K562 (cell line): ENCODE measurements around the gene TTC39A. TPM values are rescaled to one million over a fixed set of nuclear protein-coding genes. Genes with fewer than 3 reads are reported as not detected.
A peak's percentile ranks its signal among the peaks of the same experiment; 100 is the strongest.

Experiments used
- ARID1B ChIP-seq: fragments of 450-650 bp; IDR thresholded peaks from 2 replicates; pipeline ENCODE4 v1.6.1; 2016; ENCODE audit warnings: antibody characterized with exemption, mild to moderate bottlenecking, inconsistent platforms
- ATF1 ChIP-seq, 2 experiments: fragments of 450-650 bp in 1 of 2; IDR thresholded peaks; 2 replicates each; pipeline ENCODE4 v1.6.1; 2016; ENCODE audit warnings: missing compliant biosample characterization in 1 of 2, missing genetic modification characterization in 1 of 2
- BRF1 ChIP-seq: IDR thresholded peaks from 3 replicates; pipeline ENCODE4 v1.6.1; 2011; ENCODE audit warnings: borderline replicate concordance, mild to moderate bottlenecking; ENCODE audit not compliant: insufficient read length; ENCODE audit errors: extremely low read depth
- CBFB ChIP-seq: sonication (generic); formaldehyde crosslinking; IDR thresholded peaks from 2 replicates; pipeline ENCODE4 v1.4.0; 2020; ENCODE audit warnings: mild to moderate bottlenecking, missing genetic modification reagents
- DIDO1 ChIP-seq: fragments of 450-650 bp; IDR thresholded peaks from 2 replicates; pipeline ENCODE4 v1.6.1; 2016; ENCODE audit warnings: low read depth, missing biosample characterization, missing genetic modification characterization
- EP300 ChIP-seq: IDR thresholded peaks from 2 replicates; pipeline ENCODE4 v1.6.1; 2012; ENCODE audit warnings: low read length, improper control_type of control experiment
- ETV1 ChIP-seq: fragments of 450-650 bp; conservative IDR thresholded peaks from 2 replicates; pipeline ENCODE4 v1.6.1; 2016; ENCODE audit warnings: missing genetic modification characterization, control low read depth, low read depth, missing compliant biosample characterization
- KLF1 ChIP-seq: fragments of 450-650 bp; IDR thresholded peaks from 2 replicates; pipeline ENCODE4 v1.6.1; 2016; ENCODE audit warnings: missing genetic modification characterization, missing compliant biosample characterization
- POLR2B ChIP-seq: fragments of 450-650 bp; IDR thresholded peaks from 2 replicates; pipeline ENCODE4 v1.6.1; 2018; ENCODE audit warnings: low read depth; ENCODE audit not compliant: partially characterized antibody
- PRMT5 ChIP-seq: sonication (generic); formaldehyde crosslinking; IDR thresholded peaks from 2 replicates; pipeline ENCODE4 v1.5.0; 2020; ENCODE audit warnings: missing genetic modification reagents
- SMAD1 ChIP-seq: fragments of 150-350 bp; IDR thresholded peaks from 2 replicates; pipeline ENCODE4 v1.6.1; 2014; ENCODE audit warnings: low read length, low read depth; ENCODE audit not compliant: partially characterized antibody
- SRF ChIP-seq, 2 experiments: fragments of 250-450, 450-650 bp in 1 of 2; sonication (Bioruptor Pico) in 1 of 2; sonication (generic) in 1 of 2; formaldehyde crosslinking; IDR thresholded peaks; 2 replicates each; pipeline versions ENCODE4 v1.5.0 to v1.5.1; 2020 to 2022; ENCODE audit warnings: mild to moderate bottlenecking in 1 of 2, missing genetic modification reagents in 1 of 2
- STAG1 ChIP-seq: sonication (generic); formaldehyde crosslinking; IDR thresholded peaks from 2 replicates; pipeline ENCODE4 v1.5.0; 2020; ENCODE audit warnings: missing genetic modification reagents, borderline replicate concordance
- ZFPM2 ChIP-seq: fragments of 250-450 bp; sonication (Bioruptor Pico); IDR thresholded peaks from 2 replicates; pipeline ENCODE4 v1.5.1; 2022; ENCODE audit warnings: mild to moderate bottlenecking
- ZNF121 ChIP-seq: sonication (generic); formaldehyde crosslinking; conservative IDR thresholded peaks from 2 replicates; pipeline ENCODE4 v1.8.0; 2022; ENCODE audit warnings: missing genetic modification reagents
- ZNF239 ChIP-seq: fragments of 250-450 bp; sonication (Bioruptor Pico); IDR thresholded peaks from 2 replicates; pipeline ENCODE4 v1.4.0; 2020; ENCODE audit warnings: mild to moderate bottlenecking
- ZNF24 ChIP-seq: fragments of 450-650 bp; IDR thresholded peaks from 2 replicates; pipeline ENCODE4 v1.6.1; 2016
- ZNF311 ChIP-seq: fragments of 250-450 bp; sonication (Bioruptor Pico); IDR thresholded peaks from 2 replicates; pipeline ENCODE4 v1.4.0; 2020; ENCODE audit warnings: mild to moderate bottlenecking, moderate library complexity
- ZNF324 ChIP-seq: fragments of 250-450 bp; sonication (Bioruptor Pico); IDR thresholded peaks from 2 replicates; pipeline ENCODE4 v1.4.0; 2020; ENCODE audit warnings: mild to moderate bottlenecking
- ZNF717 ChIP-seq: fragments of 250-450 bp; sonication (Bioruptor Pico); IDR thresholded peaks from 2 replicates; pipeline ENCODE4 v1.5.0; 2021
- ZNF830 ChIP-seq: fragments of 250-450 bp; sonication (Bioruptor Pico); IDR thresholded peaks from 2 replicates; pipeline ENCODE4 v1.5.0; 2021; ENCODE audit warnings: mild to moderate bottlenecking
- polyA plus RNA-seq, 8 experiments: library from polyadenylated mRNA; depleted of rRNA in 4 of 8; stranded (reverse) in 5 of 8; unstranded in 3 of 8; fragments of >200 nt; fragmentation: Nextera tagmentation in 2 of 8; fragmentation: Illumina TruSeq in 1 of 8; extraction: Ambion mirVana in 2 of 8; extraction: Trizol in 1 of 8; gene quantifications; 2 replicates each; pipeline versions ENCODE4 v1.2.1 to v1.2.3, GENCODE V29; 2011 to 2014; ENCODE audit warnings: inconsistent platforms in 1 of 8, missing spikeins in 1 of 8
- total RNA-seq, 7 experiments: library from RNA; depleted of rRNA in 6 of 7; stranded (reverse); fragments of >200 nt in 6 of 7; fragmentation: Illumina TruSeq in 2 of 7; extraction: Trizol in 2 of 7; gene quantifications; 2 replicates each; pipeline versions ENCODE4 v1.2.1 to v1.2.3, GENCODE V29; 2011 to 2021; ENCODE audit warnings: low replicate concordance in 1 of 7
- TF ChIP-seq, protein P1 (sequence below): fragments of 200-800 bp; sonication (Bioruptor generic); IDR thresholded peaks from 2 replicates; pipeline ENCODE4 v1.6.1; 2016; ENCODE audit warnings: missing genetic modification characterization, missing compliant biosample characterization
- TF ChIP-seq, protein P2 (sequence below): sonication (generic); formaldehyde crosslinking; IDR thresholded peaks from 2 replicates; pipeline ENCODE4 v1.8.0; 2022; ENCODE audit warnings: mild to moderate bottlenecking, missing genetic modification reagents

Gene TTC39A
- total and polyA plus RNA-seq, 9 of the 15 experiments (the other 6 are each of a cell fraction or from before 2014, with no cell fraction given), result 0.18 to 0.82 (median 0.35) TPM

DNA sequence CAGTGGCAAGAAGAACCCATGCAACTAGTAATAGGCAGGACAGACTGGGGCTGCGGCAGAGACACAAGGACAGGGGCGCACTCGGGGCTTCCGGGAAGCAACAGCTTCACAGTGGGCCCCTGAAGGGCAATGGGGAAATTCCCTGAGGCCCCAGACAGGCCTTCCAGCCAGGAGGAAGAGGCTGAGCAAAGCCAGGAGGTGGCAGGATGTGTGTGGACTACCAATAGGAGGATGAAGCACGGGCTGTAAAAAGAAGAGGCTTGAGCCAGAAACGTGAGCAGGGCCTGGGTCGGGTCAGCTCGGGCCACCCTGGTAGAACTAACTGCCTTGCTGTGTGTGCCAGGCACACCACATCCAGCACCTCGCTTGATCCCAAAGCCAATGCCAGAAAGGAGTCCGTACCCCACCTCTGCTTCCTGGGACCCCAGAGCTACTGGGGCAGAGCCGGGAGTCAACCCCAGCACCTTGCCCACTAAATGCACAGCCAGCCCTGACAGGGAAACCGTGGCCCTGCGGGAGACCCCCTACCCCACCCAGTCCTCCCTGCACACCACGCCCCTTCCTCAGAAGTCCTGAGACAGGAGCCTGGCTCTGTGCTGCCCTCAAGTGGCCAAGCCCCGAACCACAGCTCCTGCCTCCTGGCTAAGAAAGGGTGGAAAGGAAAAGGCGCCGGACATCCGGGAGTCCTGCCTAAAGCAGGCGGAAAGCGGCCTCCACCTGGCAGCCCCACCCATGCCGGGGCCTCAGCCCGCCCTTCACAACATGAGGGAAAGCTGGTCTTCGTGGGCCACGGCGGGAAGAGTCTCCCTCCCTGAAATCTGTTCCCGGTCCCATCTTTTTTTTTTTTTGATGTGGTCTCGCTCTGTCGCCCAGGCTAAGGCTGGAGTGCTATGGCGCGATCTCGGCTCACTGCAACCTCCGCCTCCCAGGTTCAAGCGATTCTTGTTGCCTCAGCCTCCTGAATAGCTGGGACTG is 33.7 kb downstream of the TTC39A start (continued):
- peak; percentile 90 for TF ChIP-seq ETV1 (tag)
- TF ChIP-seq DIDO1 (tag), result no peak
- TF ChIP-seq ZNF324 (CRISPR knock-in tag), result no peak
- no peak for TF ChIP-seq PRMT5 (CRISPR knock-in tag)
- TF ChIP-seq, protein P1, sequence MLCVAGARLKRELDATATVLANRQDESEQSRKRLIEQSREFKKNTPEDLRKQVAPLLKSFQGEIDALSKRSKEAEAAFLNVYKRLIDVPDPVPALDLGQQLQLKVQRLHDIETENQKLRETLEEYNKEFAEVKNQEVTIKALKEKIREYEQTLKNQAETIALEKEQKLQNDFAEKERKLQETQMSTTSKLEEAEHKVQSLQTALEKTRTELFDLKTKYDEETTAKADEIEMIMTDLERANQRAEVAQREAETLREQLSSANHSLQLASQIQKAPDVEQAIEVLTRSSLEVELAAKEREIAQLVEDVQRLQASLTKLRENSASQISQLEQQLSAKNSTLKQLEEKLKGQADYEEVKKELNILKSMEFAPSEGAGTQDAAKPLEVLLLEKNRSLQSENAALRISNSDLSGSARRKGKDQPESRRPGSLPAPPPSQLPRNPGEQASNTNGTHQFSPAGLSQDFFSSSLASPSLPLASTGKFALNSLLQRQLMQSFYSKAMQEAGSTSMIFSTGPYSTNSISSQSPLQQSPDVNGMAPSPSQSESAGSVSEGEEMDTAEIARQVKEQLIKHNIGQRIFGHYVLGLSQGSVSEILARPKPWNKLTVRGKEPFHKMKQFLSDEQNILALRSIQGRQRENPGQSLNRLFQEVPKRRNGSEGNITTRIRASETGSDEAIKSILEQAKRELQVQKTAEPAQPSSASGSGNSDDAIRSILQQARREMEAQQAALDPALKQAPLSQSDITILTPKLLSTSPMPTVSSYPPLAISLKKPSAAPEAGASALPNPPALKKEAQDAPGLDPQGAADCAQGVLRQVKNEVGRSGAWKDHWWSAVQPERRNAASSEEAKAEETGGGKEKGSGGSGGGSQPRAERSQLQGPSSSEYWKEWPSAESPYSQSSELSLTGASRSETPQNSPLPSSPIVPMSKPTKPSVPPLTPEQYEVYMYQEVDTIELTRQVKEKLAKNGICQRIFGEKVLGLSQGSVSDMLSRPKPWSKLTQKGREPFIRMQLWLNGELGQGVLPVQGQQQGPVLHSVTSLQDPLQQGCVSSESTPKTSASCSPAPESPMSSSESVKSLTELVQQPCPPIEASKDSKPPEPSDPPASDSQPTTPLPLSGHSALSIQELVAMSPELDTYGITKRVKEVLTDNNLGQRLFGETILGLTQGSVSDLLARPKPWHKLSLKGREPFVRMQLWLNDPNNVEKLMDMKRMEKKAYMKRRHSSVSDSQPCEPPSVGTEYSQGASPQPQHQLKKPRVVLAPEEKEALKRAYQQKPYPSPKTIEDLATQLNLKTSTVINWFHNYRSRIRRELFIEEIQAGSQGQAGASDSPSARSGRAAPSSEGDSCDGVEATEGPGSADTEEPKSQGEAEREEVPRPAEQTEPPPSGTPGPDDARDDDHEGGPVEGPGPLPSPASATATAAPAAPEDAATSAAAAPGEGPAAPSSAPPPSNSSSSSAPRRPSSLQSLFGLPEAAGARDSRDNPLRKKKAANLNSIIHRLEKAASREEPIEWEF (CRISPR knock-in tag), result no peak
- TF ChIP-seq, protein P2, sequence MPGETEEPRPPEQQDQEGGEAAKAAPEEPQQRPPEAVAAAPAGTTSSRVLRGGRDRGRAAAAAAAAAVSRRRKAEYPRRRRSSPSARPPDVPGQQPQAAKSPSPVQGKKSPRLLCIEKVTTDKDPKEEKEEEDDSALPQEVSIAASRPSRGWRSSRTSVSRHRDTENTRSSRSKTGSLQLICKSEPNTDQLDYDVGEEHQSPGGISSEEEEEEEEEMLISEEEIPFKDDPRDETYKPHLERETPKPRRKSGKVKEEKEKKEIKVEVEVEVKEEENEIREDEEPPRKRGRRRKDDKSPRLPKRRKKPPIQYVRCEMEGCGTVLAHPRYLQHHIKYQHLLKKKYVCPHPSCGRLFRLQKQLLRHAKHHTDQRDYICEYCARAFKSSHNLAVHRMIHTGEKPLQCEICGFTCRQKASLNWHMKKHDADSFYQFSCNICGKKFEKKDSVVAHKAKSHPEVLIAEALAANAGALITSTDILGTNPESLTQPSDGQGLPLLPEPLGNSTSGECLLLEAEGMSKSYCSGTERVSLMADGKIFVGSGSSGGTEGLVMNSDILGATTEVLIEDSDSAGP (CRISPR knock-in tag), result no peak
- TF ChIP-seq STAG1 (CRISPR knock-in tag), result peak; percentile 68; the same call in 1 of the 2 replicates
- TF ChIP-seq BRF1, result no peak
- peak; percentile 53; the same call in 1 of the 2 replicates for TF ChIP-seq KLF1 (tag)
- peak; percentile 29; the same call in 1 of the 2 replicates for TF ChIP-seq ARID1B
- no peak for TF ChIP-seq ZNF24
- no peak for TF ChIP-seq EP300
- no peak for TF ChIP-seq ZNF239
- TF ChIP-seq ZNF717 (CRISPR knock-in tag), result no peak
- no peak for TF ChIP-seq ZNF830
- TF ChIP-seq ZNF121 (CRISPR knock-in tag), result no peak
- no peak for TF ChIP-seq ATF1 (CRISPR knock-in tag; IDR thresholded peaks at IDR 0.05)
- TF ChIP-seq ATF1 (tag; IDR thresholded peaks at IDR 0.05), result peak; percentile 32; the same call in 1 of the 2 replicates
- TF ChIP-seq SRF (CRISPR knock-in tag; IDR thresholded peaks at IDR 0.05), result peak in 1 of 2 experiments; percentile 81; a peak in 1 of 4 replicates
- no peak for TF ChIP-seq ZNF311 (CRISPR knock-in tag)
- no peak for TF ChIP-seq ZFPM2 (CRISPR knock-in tag)
- TF ChIP-seq POLR2B, result no peak
- 0 out of 2 replicates have a peak, but pooled peaks have one; percentile 27 for TF ChIP-seq CBFB (CRISPR knock-in tag)
- TF ChIP-seq SMAD1, result no peak
